ENCODE data around the gene FANCF. TPM values are rescaled to one million over a fixed set of nuclear protein-coding genes. Genes with fewer than 3 reads are reported as not detected.

The FANCF gene
- total and polyA plus RNA-seq, 7 donors: 3.6 to 10.4 (median 4.6) TPM

- H3K27ac ChIP-seq: no peak overlapping the region
- no peak overlapping the region for H3K4me3 ChIP-seq
- H3K27me3 ChIP-seq: no peaks in the 10 kb centered on the region
- H3K4me1 ChIP-seq: no peaks in the 10 kb centered on the region
- 74 to 81% methylated on average over 2 of the region's 2 CpGs for WGBS, 2 donors
- H3K36me3 ChIP-seq: no peaks in the 10 kb centered on the region
- intact Hi-C loops (cut with DNase I): no loop called here
- no peaks in the 10 kb centered on the region for H3K9me3 ChIP-seq
- no peak for TF ChIP-seq POLR2A (IDR thresholded peaks at IDR 0.05)
- no peak for TF ChIP-seq CTCF (IDR thresholded peaks at IDR 0.05)
- no peak for TF ChIP-seq POLR2AphosphoS5 (IDR thresholded peaks at IDR 0.05)
- no peak for TF ChIP-seq EP300 (IDR thresholded peaks at IDR 0.05)
- no peak for DNase-seq
These were observed 28.6 kb downstream of the FANCF start for GRCh38 chr11:22597062-22597461.

GRCh38 chr11:22584976-22585375 lies 40.6 kb downstream of the FANCF start:
- intact Hi-C loops (cut with DNase I): no loop called here
- no peak for DNase-seq
- no peaks in the 10 kb centered on the region for H3K27me3 ChIP-seq
- no peaks in the 10 kb centered on the region for H3K4me1 ChIP-seq
- H3K4me3 ChIP-seq: no peak overlapping the region
- no peak for TF ChIP-seq EP300 (IDR thresholded peaks at IDR 0.05)
- no peak for TF ChIP-seq POLR2A (IDR thresholded peaks at IDR 0.05)
- TF ChIP-seq POLR2AphosphoS5 (IDR thresholded peaks at IDR 0.05): no peak
- TF ChIP-seq CTCF (IDR thresholded peaks at IDR 0.05): no peak
- H3K36me3 ChIP-seq: no peaks in the 10 kb centered on the region
- 72 to 81% methylated on average over 2 of the region's 2 CpGs for WGBS, 2 donors
- no peaks in the 10 kb centered on the region for H3K9me3 ChIP-seq
- H3K27ac ChIP-seq: no peak overlapping the region

GRCh38 chr11:22583963-22584492 lies 41.6 kb downstream of the FANCF start:
- DNase-seq: no peak
- H3K27ac ChIP-seq: no peak overlapping the region
- H3K4me1 ChIP-seq: no peaks in the 10 kb centered on the region
- no peaks in the 10 kb centered on the region for H3K36me3 ChIP-seq
- no peak overlapping the region for H3K4me3 ChIP-seq
- TF ChIP-seq POLR2AphosphoS5 (IDR thresholded peaks at IDR 0.05): no peak
- TF ChIP-seq EP300 (IDR thresholded peaks at IDR 0.05): no peak
- no peak for TF ChIP-seq CTCF (IDR thresholded peaks at IDR 0.05)
- TF ChIP-seq POLR2A (IDR thresholded peaks at IDR 0.05): no peak
- H3K9me3 ChIP-seq: no peaks in the 10 kb centered on the region
- H3K27me3 ChIP-seq: no peaks in the 10 kb centered on the region
- 73 to 76% methylated on average over 12 of the region's 12 CpGs for WGBS, 2 donors
- intact Hi-C loops (cut with DNase I): no loop called here

- H3K27ac ChIP-seq: no peak overlapping the region
- no peaks in the 10 kb centered on the region for H3K9me3 ChIP-seq
- intact Hi-C loops (cut with DNase I): no loop called here
- DNase-seq: no peak
- no peaks in the 10 kb centered on the region for H3K36me3 ChIP-seq
- TF ChIP-seq POLR2A (IDR thresholded peaks at IDR 0.05) (no peak), POLR2AphosphoS5 (IDR thresholded peaks at IDR 0.05) (no peak), CTCF (IDR thresholded peaks at IDR 0.05) (no peak), EP300 (IDR thresholded peaks at IDR 0.05) (no peak)
- H3K4me1 ChIP-seq: no peaks in the 10 kb centered on the region
- H3K4me3 ChIP-seq: no peak overlapping the region
- no peaks in the 10 kb centered on the region for H3K27me3 ChIP-seq
These were observed 43.5 kb downstream of the FANCF start for GRCh38 chr11:22582151-22582410.

GRCh38 chr11:22581354-22582150 lies 44.1 kb downstream of the FANCF start:
- intact Hi-C loops (cut with DNase I): no loop called here
- Histone ChIP-seq H3K4me1 (no peaks in the 10 kb centered on the region), H3K4me3 (no peak overlapping the region), H3K27me3 (no peaks in the 10 kb centered on the region), H3K36me3 (no peaks in the 10 kb centered on the region), H3K9me3 (no peaks in the 10 kb centered on the region), H3K27ac (no peak overlapping the region)
- DNase-seq: no peak
- TF ChIP-seq CTCF (IDR thresholded peaks at IDR 0.05) (no peak), POLR2AphosphoS5 (IDR thresholded peaks at IDR 0.05) (no peak), POLR2A (IDR thresholded peaks at IDR 0.05) (no peak), EP300 (IDR thresholded peaks at IDR 0.05) (no peak)
- 71 to 76% methylated on average over 3 of the region's 3 CpGs for WGBS, 2 donors

Data from sigmoid colon (tissue), 7 donors.